B cell (primary cell): ENCODE results near the gene AMMECR1. TPM values are rescaled to one million over a fixed set of nuclear protein-coding genes. Genes with fewer than 3 reads are reported as not detected.

Source experiments
- ATAC-seq: fragments of 200-7000 bp; cut with Tn5 transposase; one replicate; pipeline ENCODE4 v1.10.0; 2021; ENCODE audit warnings: low read depth, mild to moderate bottlenecking, moderate number of reproducible peaks, moderate library complexity
- CTCF ChIA-PET: fragments of 350-600 bp; sonication (Branson Sonifier 250); formaldehyde crosslinking; loops from one replicate; lab custom pipeline; 2021; ENCODE audit warnings: antibody characterized with exemption, inconsistent platforms; lab: Charles Lee
- POLR2A ChIA-PET: fragments of 350-600 bp; sonication (Branson Sonifier 250); formaldehyde crosslinking; loops from one replicate; lab custom pipeline; 2021; ENCODE audit warnings: antibody characterized with exemption; lab: Charles Lee
- DNase-seq: peaks from one replicate; pipeline ENCODE4 v3.0.0; 2013
- H2AFZ ChIP-seq: 2 replicates; pipeline ENCODE4 v1.6.1; 2012; ENCODE audit warnings: mild to moderate bottlenecking, low read depth, low read length; ENCODE audit not compliant: insufficient read depth, poor library complexity, severe bottlenecking
- H3K27ac ChIP-seq, 2 donors: 1 replicate in 1 of 2; 2 replicates in 1 of 2; pipeline ENCODE4 v1.5.1; 2012 to 2013; ENCODE audit warnings: low read length in 2 of 2, mild to moderate bottlenecking in 2 of 2, moderate library complexity in 1 of 2
- H3K27me3 ChIP-seq, 4 experiments: fragments of 200-600 bp in 1 of 4; sonication (generic) in 1 of 4; replicated peaks in 1 of 4; 1 replicate in 2 of 4; 2 replicates in 2 of 4; pipeline versions ENCODE4 v1.6.1 to v1.7.0; 2013 to 2016; ENCODE audit warnings: low read length in 3 of 4, mild to moderate bottlenecking in 2 of 4, mixed read lengths in 1 of 4, moderate library complexity in 1 of 4; ENCODE audit not compliant: insufficient read depth in 4 of 4, control insufficient read depth in 3 of 4; ENCODE audit errors: control extremely low read depth in 1 of 4
- H3K36me3 ChIP-seq, 2 experiments: replicated peaks in 1 of 2; 1 replicate in 1 of 2; 2 replicates in 1 of 2; pipeline versions ENCODE4 v1.6.1 to v1.7.1; 2013; ENCODE audit warnings: low read length in 1 of 2; ENCODE audit not compliant: insufficient read depth in 2 of 2, control insufficient read depth in 1 of 2; ENCODE audit errors: control extremely low read depth in 1 of 2, extremely low read depth in 1 of 2
- H3K4me1 ChIP-seq, 2 donors: fragments of 200-600 bp in 1 of 2; sonication (generic) in 1 of 2; 1 replicate in 1 of 2; 2 replicates in 1 of 2; pipeline versions ENCODE4 v1.5.1 to v1.6.1; 2013 to 2017; ENCODE audit warnings: low read length in 2 of 2; ENCODE audit not compliant: control insufficient read depth in 2 of 2, insufficient read depth in 2 of 2
- H3K4me2 ChIP-seq: replicated peaks from 2 replicates; pipeline ENCODE3; 2012; ENCODE audit warnings: mild to moderate bottlenecking, low read depth, low read length; ENCODE audit not compliant: poor library complexity, severe bottlenecking
- H3K4me3 ChIP-seq, 5 experiments: fragments of 200-600 bp in 1 of 5; sonication (generic) in 1 of 5; 1 replicate in 3 of 5; 2 replicates in 2 of 5; pipeline versions ENCODE4 v1.5.1 to v1.7.0; 2011 to 2016; ENCODE audit warnings: low read length in 4 of 5, mild to moderate bottlenecking in 4 of 5, low read depth in 2 of 5, control low read depth in 1 of 5, moderate library complexity in 1 of 5; ENCODE audit not compliant: insufficient read depth in 1 of 5; ENCODE audit errors: control extremely low read depth in 1 of 5, extremely low read depth in 1 of 5
- H3K79me2 ChIP-seq: fragments of 200-600 bp; sonication (generic); one replicate; pipeline ENCODE4 v1.6.0; 2016; ENCODE audit warnings: low read length; ENCODE audit not compliant: control insufficient read depth, insufficient read depth
- H3K9ac ChIP-seq: fragments of 200-600 bp; sonication (generic); 2 replicates; pipeline ENCODE4 v1.6.1; 2017; ENCODE audit warnings: mild to moderate bottlenecking, low read length, moderate library complexity
- H3K9me3 ChIP-seq, 3 donors: one replicate each; pipeline versions ENCODE4 v1.6.1 to v1.7.1; 2013; ENCODE audit warnings: low read length in 2 of 3; ENCODE audit not compliant: control insufficient read depth in 2 of 3, insufficient read depth in 1 of 3; ENCODE audit errors: control extremely low read depth in 1 of 3
- H4K20me1 ChIP-seq: 2 replicates; pipeline ENCODE4 v1.6.0; 2012; ENCODE audit warnings: mild to moderate bottlenecking, low read length; ENCODE audit not compliant: insufficient read depth, control insufficient read depth, poor library complexity, severe bottlenecking
- H3K27ac Mint-ChIP-seq: one replicate; pipeline ENCODE4 v1.8.0; 2021; ENCODE audit warnings: mixed read lengths
- H3K27me3 Mint-ChIP-seq: one replicate; pipeline ENCODE4 v1.8.0; 2021; ENCODE audit warnings: mixed read lengths
- H3K4me1 Mint-ChIP-seq: one replicate; pipeline ENCODE4 v1.8.0; 2021; ENCODE audit warnings: mixed read lengths
- H3K4me3 Mint-ChIP-seq: one replicate; pipeline ENCODE4 v1.8.0; 2021; ENCODE audit warnings: mixed read lengths
- H3K9me3 Mint-ChIP-seq: one replicate; pipeline ENCODE4 v1.8.0; 2022; ENCODE audit warnings: mixed read lengths; ENCODE audit not compliant: insufficient read depth
- CTCF ChIP-seq: fragments of 200-600 bp; IDR thresholded peaks from one replicate; pipeline ENCODE4 v1.8.0; 2022; ENCODE audit warnings: antibody characterized with exemption, mild to moderate bottlenecking
- EZH2 ChIP-seq: IDR thresholded peaks from 2 replicates; pipeline ENCODE4 v1.6.1; 2012; ENCODE audit warnings: borderline replicate concordance, low read depth, mild to moderate bottlenecking, moderate library complexity, low read length; ENCODE audit not compliant: insufficient read depth, poor library complexity, severe bottlenecking
- WGBS: methylation state at CpG from one replicate; pipeline ENCODE4 v1.1.5; 2013; ENCODE audit warnings: missing lambda C conversion rate; ENCODE audit not compliant: insufficient coverage; 5-methylcytosine and 5-hydroxymethylcytosine counted together
- intact Hi-C: fragments of 100-400 bp; cut with micrococcal nuclease; formaldehyde crosslinking; loops from one replicate; pipeline ENCODE4 v1.10.0; 2022
- polyA plus RNA-seq: library from polyadenylated mRNA; depleted of rRNA; stranded (reverse); fragments of >200 nt; gene quantifications from 2 replicates; pipeline ENCODE4 v1.2.3, GENCODE V29; 2012
- total RNA-seq, 2 donors: library from RNA; stranded (reverse); fragments of 120-200 nt in 1 of 2; gene quantifications; 1 replicate in 1 of 2; 2 replicates in 1 of 2; pipeline versions ENCODE4 v1.2.3 to v1.2.4, GENCODE V29; 2013 to 2022

Gene AMMECR1
- total and polyA plus RNA-seq, 2 donors (not counting 1 experiment from before 2014, with no cell fraction given) = 5.7 to 12.7 TPM

- Histone ChIP-seq H3K4me1 (no peaks in the 10 kb centered on the region), H3K9me3 (no peaks in the 10 kb centered on the region), H3K27me3 (no peaks in the 10 kb centered on the region), H2AFZ (no peak overlapping the region), H3K4me3 (no peak overlapping the region), H3K4me2 (no peak overlapping the region), H3K36me3 (no peaks in the 10 kb centered on the region), H3K9ac (no peak overlapping the region), H4K20me1 (no peaks in the 10 kb centered on the region), H3K79me2 (no peaks in the 10 kb centered on the region), H3K27ac (no peak overlapping the region)
- no peaks in the 10 kb centered on the region for H3K4me1 Mint-ChIP-seq
- H3K27me3 Mint-ChIP-seq = no peaks in the 10 kb centered on the region
- no peak for DNase-seq
- H3K9me3 Mint-ChIP-seq = no peaks in the 10 kb centered on the region
- TF ChIP-seq EZH2 = no peak
- no peak for TF ChIP-seq CTCF
- WGBS = no CpG with 5 or more reads among the region's 1 CpG
- no peak overlapping the region for H3K27ac Mint-ChIP-seq
- H3K4me3 Mint-ChIP-seq = no peak overlapping the region
- POLR2A ChIA-PET = no interaction called here
- CTCF ChIA-PET = interaction anchor here (1.0 kb wide), 1 partner anchor 35 kb away, joined by 3 read pairs; no protein-coding TSS in a partner anchor
- intact Hi-C loops = no loop called here
- ATAC-seq = no peak
These were observed 135.5 kb downstream of the AMMECR1 start for GRCh38 chrX:110182362-110182761.

GRCh38 chrX:110181459-110182137 is 136.3 kb downstream of the AMMECR1 start:
- CTCF ChIA-PET = interaction anchor here (1.0 kb wide), 1 partner anchor 34 kb away, joined by 3 read pairs; no protein-coding TSS in a partner anchor
- H3K4me1 Mint-ChIP-seq = no peaks in the 10 kb centered on the region
- H3K4me3 Mint-ChIP-seq = no peak overlapping the region
- Histone ChIP-seq H3K9ac (no peak overlapping the region), H2AFZ (no peak overlapping the region), H3K79me2 (no peaks in the 10 kb centered on the region), H3K36me3 (no peaks in the 10 kb centered on the region), H3K4me1 (no peaks in the 10 kb centered on the region), H3K4me2 (no peak overlapping the region), H3K27ac (no peak overlapping the region), H3K27me3 (no peaks in the 10 kb centered on the region), H4K20me1 (no peaks in the 10 kb centered on the region), H3K4me3 (no peak overlapping the region), H3K9me3 (no peaks in the 10 kb centered on the region)
- H3K27me3 Mint-ChIP-seq = no peaks in the 10 kb centered on the region
- no peaks in the 10 kb centered on the region for H3K9me3 Mint-ChIP-seq
- POLR2A ChIA-PET = no interaction called here
- no peak overlapping the region for H3K27ac Mint-ChIP-seq
- DNase-seq (no peak), ATAC-seq (no peak)
- TF ChIP-seq EZH2 (no peak), CTCF (no peak)
- WGBS = no CpG with 5 or more reads among the region's 2 CpGs
- intact Hi-C loops = no loop called here
